Right lung (tissue), 5 donors: ENCODE measurements around the gene JADE3. TPM values are rescaled to one million over a fixed set of nuclear protein-coding genes. Genes with fewer than 3 reads are reported as not detected.

Experiments used
- polyA plus RNA-seq, 5 donors: library from polyadenylated mRNA; unstranded; fragments of 120-200 nt; gene quantifications; one replicate each; pipeline versions ENCODE4 v1.2.1 to v1.2.3, GENCODE V29; 2013; ENCODE audit warnings: inconsistent platforms in 1 of 5, low replicate concordance in 1 of 5; ENCODE audit not compliant: insufficient read length in 5 of 5, insufficient read depth in 1 of 5

The JADE3 gene
- polyA plus RNA-seq, 5 donors = 11.4 to 17.9 (median 14.9) TPM

Other genes starting within 250 kb of the JADE3 start
- gene SLC9A7, start 153.3 kb upstream of the JADE3 start, polyA plus RNA-seq = 1 to 10 TPM; 2.3 to 3.2 (median 2.9) TPM
- gene RP2, start 75.4 kb upstream of the JADE3 start, polyA plus RNA-seq = 10 to 100 TPM; 13.1 to 20.9 (median 15.2) TPM
- 10 to 100 TPM; 13.3 to 16.5 (median 13.9) TPM for gene RGN, start 166.0 kb downstream of the JADE3 start, polyA plus RNA-seq
- gene NDUFB11, start 232.3 kb downstream of the JADE3 start, polyA plus RNA-seq = 100 to 1,000 TPM in 1 of 5 donors, 10 to 100 TPM in 4; 82.5 to 107 (median 89.0) TPM
- gene RBM10, start 232.8 kb downstream of the JADE3 start, polyA plus RNA-seq = 10 to 100 TPM; 39.2 to 59.0 (median 48.4) TPM